ENCODE measurements around the gene ATG2B. TPM values are rescaled to one million over a fixed set of nuclear protein-coding genes. Genes with fewer than 3 reads are reported as not detected.
"Not testable (repeated sequence)": the region's sequence is repeated elsewhere in the genome, so short reads cannot be mapped to it uniquely, and the experiment has no call there.

The ATG2B gene
- total and polyA plus RNA-seq, 8 donors = 19.5 to 44.1 (median 32.6) TPM

DNA sequence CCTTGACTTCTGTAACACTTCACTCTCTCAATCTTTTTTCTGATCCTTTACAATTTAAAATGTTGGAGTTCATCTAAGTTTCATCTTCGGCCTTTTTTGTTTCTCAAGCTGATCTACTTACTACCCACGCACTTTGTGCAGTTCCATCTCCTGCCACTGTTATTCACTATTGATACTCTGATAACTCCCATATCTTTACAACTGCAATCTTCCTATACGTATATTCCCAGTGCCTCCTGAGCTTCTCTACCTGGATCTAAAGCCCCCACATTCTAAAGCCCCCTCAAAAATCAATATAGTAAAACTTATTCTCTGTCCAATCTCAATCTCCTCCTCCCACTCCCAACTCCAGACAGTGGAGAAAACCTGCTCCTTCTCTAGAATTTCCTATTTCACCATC lies 5.9 kb downstream of the ATG2B start:
- TF ChIP-seq, protein P1, sequence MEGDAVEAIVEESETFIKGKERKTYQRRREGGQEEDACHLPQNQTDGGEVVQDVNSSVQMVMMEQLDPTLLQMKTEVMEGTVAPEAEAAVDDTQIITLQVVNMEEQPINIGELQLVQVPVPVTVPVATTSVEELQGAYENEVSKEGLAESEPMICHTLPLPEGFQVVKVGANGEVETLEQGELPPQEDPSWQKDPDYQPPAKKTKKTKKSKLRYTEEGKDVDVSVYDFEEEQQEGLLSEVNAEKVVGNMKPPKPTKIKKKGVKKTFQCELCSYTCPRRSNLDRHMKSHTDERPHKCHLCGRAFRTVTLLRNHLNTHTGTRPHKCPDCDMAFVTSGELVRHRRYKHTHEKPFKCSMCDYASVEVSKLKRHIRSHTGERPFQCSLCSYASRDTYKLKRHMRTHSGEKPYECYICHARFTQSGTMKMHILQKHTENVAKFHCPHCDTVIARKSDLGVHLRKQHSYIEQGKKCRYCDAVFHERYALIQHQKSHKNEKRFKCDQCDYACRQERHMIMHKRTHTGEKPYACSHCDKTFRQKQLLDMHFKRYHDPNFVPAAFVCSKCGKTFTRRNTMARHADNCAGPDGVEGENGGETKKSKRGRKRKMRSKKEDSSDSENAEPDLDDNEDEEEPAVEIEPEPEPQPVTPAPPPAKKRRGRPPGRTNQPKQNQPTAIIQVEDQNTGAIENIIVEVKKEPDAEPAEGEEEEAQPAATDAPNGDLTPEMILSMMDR (IDR thresholded peaks at IDR 0.05) = no peak
- Histone ChIP-seq H3K36me3 (no peaks in the 10 kb centered on the region), H3K9me3 (no peaks in the 10 kb centered on the region), H3K27ac (no peak overlapping the region), H3K4me3 (no peak overlapping the region), H3K4me1 (peaks cover 14 to 31% of the 10 kb centered on the region in 2 donors), H3K27me3 (no peaks in the 10 kb centered on the region)
- DNase-seq (no peak), ATAC-seq (no peak)
- intact Hi-C loops (cut with DNase I) = no loop called here

DNA sequence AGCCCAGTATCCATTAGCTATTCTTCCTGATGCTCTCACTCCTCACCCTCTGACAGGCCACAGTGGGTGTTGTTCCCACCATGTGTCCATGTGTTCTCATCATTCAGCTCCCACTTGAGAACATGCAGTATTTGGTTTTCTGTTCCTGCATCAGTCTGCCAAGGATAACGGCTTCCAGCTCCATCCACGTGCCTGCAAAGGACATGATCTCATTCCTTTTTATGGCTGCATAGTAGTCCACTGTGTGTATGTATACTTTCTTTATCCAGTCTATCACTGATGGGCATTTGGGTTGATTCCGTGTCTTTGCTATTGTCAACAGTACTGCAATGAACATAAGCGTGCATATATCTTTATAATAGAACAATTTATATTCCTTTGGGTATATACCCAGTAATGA lies 8.9 kb downstream of the ATG2B start:
- peaks cover 0 to 2% of the 10 kb centered on the region in 2 donors for H3K4me1 ChIP-seq
- TF ChIP-seq, protein P1 (IDR thresholded peaks at IDR 0.05) = no peak
- intact Hi-C loops (cut with DNase I) = no loop called here
- DNase-seq (no peak), ATAC-seq (no peak)
- no peaks in the 10 kb centered on the region for H3K36me3 ChIP-seq
- H3K4me3 ChIP-seq = no peak overlapping the region
- no peaks in the 10 kb centered on the region for H3K9me3 ChIP-seq
- H3K27me3 ChIP-seq = no peaks in the 10 kb centered on the region
- H3K27ac ChIP-seq = no peak overlapping the region

DNA sequence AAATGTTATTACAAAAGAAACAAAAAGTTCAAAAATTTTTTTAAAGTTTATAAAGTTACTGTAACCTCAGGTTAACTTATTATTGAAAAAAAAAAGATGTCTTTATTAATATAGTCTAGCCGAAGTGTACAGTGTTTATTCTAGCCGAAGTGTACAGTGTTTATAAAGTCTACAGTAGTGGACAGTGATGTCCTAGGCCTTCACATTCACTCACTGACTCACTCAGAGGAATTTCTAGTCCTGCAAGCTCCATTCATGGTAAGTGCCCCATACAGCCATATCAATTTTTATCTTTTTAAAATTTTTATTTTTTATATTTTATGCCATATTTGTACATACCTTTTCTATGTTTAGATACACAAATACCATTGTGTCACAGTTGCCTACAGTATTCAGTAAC lies 10.4 kb downstream of the ATG2B start:
- no peaks in the 10 kb centered on the region for H3K9me3 ChIP-seq
- no peak for DNase-seq
- no peak for ATAC-seq
- no peak overlapping the region for H3K27ac ChIP-seq
- no peak overlapping the region for H3K4me3 ChIP-seq
- intact Hi-C loops (cut with DNase I) = no loop called here
- H3K27me3 ChIP-seq = no peaks in the 10 kb centered on the region
- H3K4me1 ChIP-seq = no peaks in the 10 kb centered on the region
- TF ChIP-seq, protein P1 (IDR thresholded peaks at IDR 0.05) = no peak
- H3K36me3 ChIP-seq = no peaks in the 10 kb centered on the region

DNA sequence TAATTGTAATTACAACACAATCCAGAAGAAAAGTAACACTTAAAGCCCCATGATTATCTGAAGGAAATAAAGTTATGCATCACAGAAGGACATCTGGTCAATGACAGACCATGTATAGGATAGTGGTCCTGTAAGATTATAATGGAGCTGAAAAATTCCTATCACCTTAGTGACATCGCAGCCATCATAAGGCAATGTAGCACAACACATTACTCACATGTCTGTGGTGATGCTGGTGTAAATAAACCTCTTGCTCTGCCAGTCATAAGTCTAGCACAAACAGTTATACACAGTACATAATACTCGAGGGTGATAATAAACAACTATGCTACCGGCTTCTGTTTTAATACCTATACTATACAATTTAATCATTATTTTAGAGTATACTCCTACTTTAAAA lies 11.2 kb downstream of the ATG2B start:
- intact Hi-C loops (cut with DNase I) = no loop called here
- ATAC-seq (no peak), DNase-seq (no peak)
- H3K36me3 ChIP-seq = no peaks in the 10 kb centered on the region
- no peak overlapping the region for H3K4me3 ChIP-seq
- H3K27me3 ChIP-seq = no peaks in the 10 kb centered on the region
- H3K27ac ChIP-seq = no peak overlapping the region
- no peaks in the 10 kb centered on the region for H3K9me3 ChIP-seq
- no peaks in the 10 kb centered on the region for H3K4me1 ChIP-seq
- TF ChIP-seq, protein P1 (IDR thresholded peaks at IDR 0.05) = no peak

DNA sequence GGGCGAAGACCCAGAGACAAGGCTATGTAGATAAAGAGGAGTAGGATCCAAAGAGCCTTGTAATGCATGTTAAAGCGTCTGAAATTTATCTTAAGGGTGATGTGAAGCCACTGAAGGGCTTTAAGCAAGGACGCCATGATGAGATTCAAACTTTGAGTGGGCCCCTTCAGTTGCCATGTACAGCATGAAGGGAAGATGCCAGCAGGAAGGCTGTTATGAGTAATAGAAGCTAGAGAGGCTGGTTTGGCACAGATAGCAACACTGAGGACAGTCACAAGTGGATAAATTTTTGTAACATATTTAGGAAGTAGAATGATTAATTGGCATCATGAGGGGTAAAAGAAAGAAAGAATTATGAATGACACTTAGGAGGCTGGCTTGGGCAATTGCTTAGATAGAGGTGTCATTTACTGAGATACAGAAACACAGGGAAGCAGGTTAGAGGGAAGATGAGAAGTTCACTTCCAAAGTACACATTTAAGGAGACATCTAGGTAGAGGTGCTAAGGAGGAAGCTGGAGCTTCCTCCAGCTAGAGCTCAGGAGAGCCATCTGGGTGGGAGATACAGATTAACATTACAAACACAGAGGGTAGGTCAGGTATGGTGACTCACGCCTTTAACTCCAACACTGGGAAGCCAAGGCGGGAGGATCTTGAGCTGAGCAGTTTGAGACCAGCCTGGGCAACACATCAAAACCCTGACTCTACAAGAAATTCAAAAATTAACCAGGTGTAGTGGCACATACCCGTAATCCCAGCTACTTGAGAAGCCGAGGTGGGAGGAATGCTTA lies 13.7 kb downstream of the ATG2B start:
- TF ChIP-seq, protein P1 (IDR thresholded peaks at IDR 0.05) = no peak
- H3K27me3 ChIP-seq = no peaks in the 10 kb centered on the region
- intact Hi-C loops (cut with DNase I) = no loop called here
- no peaks in the 10 kb centered on the region for H3K9me3 ChIP-seq
- H3K36me3 ChIP-seq = no peaks in the 10 kb centered on the region
- H3K27ac ChIP-seq = no peak overlapping the region
- H3K4me3 ChIP-seq = no peak overlapping the region
- ATAC-seq (peak; percentile 35), DNase-seq (no peak)
- no peaks in the 10 kb centered on the region for H3K4me1 ChIP-seq

DNA sequence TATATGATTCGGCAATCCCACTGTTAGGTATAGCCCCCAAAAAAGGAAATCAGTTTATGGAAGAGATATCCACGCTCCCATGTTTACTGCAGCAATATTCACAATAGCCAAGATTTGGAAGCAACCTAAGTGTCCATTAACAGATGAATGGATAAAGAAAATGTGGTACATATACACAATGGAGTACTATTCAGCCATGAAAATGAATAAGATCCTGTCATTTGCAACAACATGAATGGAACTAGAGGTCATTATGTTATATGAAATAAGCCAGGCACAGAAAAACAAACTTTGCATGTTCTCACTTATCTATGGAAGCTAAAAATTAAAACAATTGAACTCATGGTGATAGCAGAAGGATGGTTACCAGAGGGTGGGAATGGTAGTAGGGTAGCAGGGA lies 15.2 kb downstream of the ATG2B start:
- intact Hi-C loops (cut with DNase I); DNase-seq; H3K36me3 ChIP-seq; H3K27me3 ChIP-seq; H3K4me1 ChIP-seq; ATAC-seq; H3K4me3 ChIP-seq; H3K9me3 ChIP-seq; H3K27ac ChIP-seq: not testable (repeated sequence)

Data from left lung (tissue), 10 donors.